Left lung (tissue), 10 donors: ENCODE measurements around the gene RAB22A. TPM values are rescaled to one million over a fixed set of nuclear protein-coding genes. Genes with fewer than 3 reads are reported as not detected.

Experiments used
- ATAC-seq: fragments of 200-7000 bp; cut with Tn5 transposase; one replicate; pipeline ENCODE4 v1.9.1; 2020; ENCODE audit warnings: moderate library complexity
- DNase-seq, 4 donors: peaks; one replicate each; pipeline ENCODE4 v3.0.0-alpha.2; 2013 to 2020
- H3K27ac ChIP-seq, 2 donors: fragments of 200-600 bp; sonication (generic) in 1 of 2; one replicate each; pipeline versions ENCODE4 v1.5.0 to v1.8.0; 2020 to 2021
- H3K27me3 ChIP-seq, 2 donors: fragments of 200-600 bp; sonication (generic) in 1 of 2; one replicate each; pipeline versions ENCODE4 v1.5.0 to v1.8.0; 2020 to 2021
- H3K36me3 ChIP-seq, 2 donors: fragments of 200-600 bp; sonication (generic) in 1 of 2; one replicate each; pipeline versions ENCODE4 v1.5.0 to v1.8.0; 2020 to 2021
- H3K4me1 ChIP-seq, 2 donors: fragments of 200-600 bp; one replicate each; pipeline ENCODE4 v1.8.0; 2021
- H3K4me3 ChIP-seq, 2 donors: fragments of 200-600 bp; sonication (generic) in 1 of 2; one replicate each; pipeline versions ENCODE4 v1.5.0 to v1.8.0; 2020 to 2021; ENCODE audit warnings: mild to moderate bottlenecking in 1 of 2
- H3K9me3 ChIP-seq, 2 donors: fragments of 200-600 bp; sonication (generic) in 1 of 2; one replicate each; pipeline versions ENCODE4 v1.5.0 to v1.8.0; 2020 to 2021
- intact Hi-C, 2 donors: fragments of 100-400 bp; cut with DNase I; formaldehyde crosslinking; loops; one replicate each; pipeline versions ENCODE4 v1.11.2 to v1.14.2; 2022
- polyA plus RNA-seq, 6 donors: library from polyadenylated mRNA; unstranded; fragments of 120-200 nt; gene quantifications; one replicate each; pipeline ENCODE4 v1.2.1, GENCODE V29; 2013; ENCODE audit not compliant: insufficient read length in 6 of 6
- total RNA-seq, 2 donors: library from RNA; stranded (reverse); fragmentation: NEBNext Ultra II Directional; extraction: Animal tissue kit (Norgen Biotek cat#: 25700); gene quantifications; one replicate each; pipeline ENCODE4 v1.2.1, GENCODE V29; 2021
- TF ChIP-seq, protein P1 (sequence below), 2 donors: fragments of 200-600 bp; sonication (generic) in 1 of 2; IDR thresholded peaks; one replicate each; pipeline versions ENCODE4 v1.5.0 to v1.8.0; 2021; ENCODE audit warnings: antibody characterized with exemption in 2 of 2
- donor health status: DM: no; HTN: yes; CAD: no.
- donor health status: DM: no; HTN: no; CAD: no.

RAB22A gene
- total and polyA plus RNA-seq, 8 donors: 17.3 to 26.2 (median 19.3) TPM

DNA sequence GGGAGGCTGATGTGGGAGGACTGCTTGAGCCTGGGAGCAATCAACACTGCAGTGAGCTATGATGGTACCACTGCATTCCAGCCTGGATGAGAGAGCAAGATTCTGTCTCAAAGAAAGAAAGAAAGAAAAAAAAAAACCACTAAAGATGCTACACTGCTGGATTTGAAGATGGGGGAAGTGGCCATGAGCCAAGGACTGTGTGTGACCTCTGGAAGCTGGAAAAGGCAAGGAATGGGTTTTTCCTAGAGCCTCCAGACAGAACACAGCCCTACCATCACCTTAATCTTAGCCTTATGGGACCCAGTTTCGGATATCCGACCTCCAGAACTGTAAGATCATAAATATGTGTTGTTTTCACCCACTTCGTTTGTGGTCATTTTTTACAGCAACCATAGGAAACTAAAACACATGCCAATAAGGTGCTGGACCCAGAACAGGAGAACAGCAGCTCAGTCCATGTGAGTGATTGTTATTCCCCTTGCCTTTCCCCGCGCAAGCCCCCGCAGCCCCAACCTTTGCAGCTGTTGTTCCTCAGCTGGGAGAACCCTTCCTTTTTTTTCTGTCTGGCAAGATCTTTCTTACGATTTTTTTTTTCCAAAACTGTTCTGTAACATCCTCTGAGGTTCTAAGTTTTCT is 68.4 kb downstream of the RAB22A start:
- H3K4me3 ChIP-seq: no peak overlapping the region
- H3K27me3 ChIP-seq: peaks cover 0 to 15% of the 10 kb centered on the region in 2 donors
- ATAC-seq (no peak), DNase-seq (no peak)
- no peaks in the 10 kb centered on the region for H3K9me3 ChIP-seq
- H3K4me1 ChIP-seq: no peaks in the 10 kb centered on the region
- no peaks in the 10 kb centered on the region for H3K36me3 ChIP-seq
- TF ChIP-seq, protein P1, sequence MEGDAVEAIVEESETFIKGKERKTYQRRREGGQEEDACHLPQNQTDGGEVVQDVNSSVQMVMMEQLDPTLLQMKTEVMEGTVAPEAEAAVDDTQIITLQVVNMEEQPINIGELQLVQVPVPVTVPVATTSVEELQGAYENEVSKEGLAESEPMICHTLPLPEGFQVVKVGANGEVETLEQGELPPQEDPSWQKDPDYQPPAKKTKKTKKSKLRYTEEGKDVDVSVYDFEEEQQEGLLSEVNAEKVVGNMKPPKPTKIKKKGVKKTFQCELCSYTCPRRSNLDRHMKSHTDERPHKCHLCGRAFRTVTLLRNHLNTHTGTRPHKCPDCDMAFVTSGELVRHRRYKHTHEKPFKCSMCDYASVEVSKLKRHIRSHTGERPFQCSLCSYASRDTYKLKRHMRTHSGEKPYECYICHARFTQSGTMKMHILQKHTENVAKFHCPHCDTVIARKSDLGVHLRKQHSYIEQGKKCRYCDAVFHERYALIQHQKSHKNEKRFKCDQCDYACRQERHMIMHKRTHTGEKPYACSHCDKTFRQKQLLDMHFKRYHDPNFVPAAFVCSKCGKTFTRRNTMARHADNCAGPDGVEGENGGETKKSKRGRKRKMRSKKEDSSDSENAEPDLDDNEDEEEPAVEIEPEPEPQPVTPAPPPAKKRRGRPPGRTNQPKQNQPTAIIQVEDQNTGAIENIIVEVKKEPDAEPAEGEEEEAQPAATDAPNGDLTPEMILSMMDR (IDR thresholded peaks at IDR 0.05): no peak
- no peak overlapping the region for H3K27ac ChIP-seq
- intact Hi-C loops: no loop called here

DNA sequence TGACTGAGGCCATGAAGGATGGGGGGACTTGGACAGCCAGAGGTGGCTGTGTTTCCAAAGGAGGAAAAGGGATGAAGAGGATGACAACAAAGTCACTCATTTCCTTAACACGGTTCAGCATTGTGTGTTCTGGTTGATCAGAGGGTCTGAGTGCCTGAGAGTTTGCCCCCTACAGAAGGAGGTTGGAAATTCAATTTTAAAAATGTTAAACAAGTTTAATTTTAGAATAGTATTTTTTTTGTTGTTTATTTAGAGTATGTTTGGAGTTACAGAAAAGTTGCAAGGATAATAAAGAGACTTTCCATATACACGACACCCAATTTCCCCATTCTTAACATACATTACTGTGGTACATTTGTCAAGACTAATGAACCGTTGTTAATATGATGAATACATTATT is 69.2 kb downstream of the RAB22A start:
- TF ChIP-seq, protein P1 (IDR thresholded peaks at IDR 0.05): no peak
- no peaks in the 10 kb centered on the region for H3K4me1 ChIP-seq
- no peak overlapping the region for H3K4me3 ChIP-seq
- H3K36me3 ChIP-seq: no peaks in the 10 kb centered on the region
- H3K27me3 ChIP-seq: peaks cover 0 to 15% of the 10 kb centered on the region in 2 donors
- intact Hi-C loops: no loop called here
- no peak for ATAC-seq
- no peak for DNase-seq
- H3K9me3 ChIP-seq: no peaks in the 10 kb centered on the region
- no peak overlapping the region for H3K27ac ChIP-seq

DNA sequence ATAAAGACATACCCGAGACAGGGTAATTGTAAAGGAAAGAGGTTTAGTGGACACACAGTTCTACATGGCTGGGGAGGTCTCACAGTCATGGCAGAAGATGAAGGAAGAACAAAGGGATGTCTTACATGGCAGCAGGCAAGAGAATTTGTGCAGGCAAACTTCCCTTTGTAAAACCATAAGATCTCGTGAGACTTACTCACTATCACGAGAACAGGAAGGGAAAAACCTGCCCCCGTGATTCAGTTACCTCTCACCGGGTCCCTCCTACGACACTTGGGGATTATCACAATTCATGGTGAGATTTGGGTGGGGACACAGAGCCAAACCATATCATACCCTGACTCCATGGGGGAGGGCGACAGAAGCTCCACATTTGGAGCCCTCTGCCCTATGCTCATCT is 72.1 kb downstream of the RAB22A start:
- no peak overlapping the region for H3K27ac ChIP-seq
- intact Hi-C loops: no loop called here
- TF ChIP-seq, protein P1 (IDR thresholded peaks at IDR 0.05): no peak

DNA sequence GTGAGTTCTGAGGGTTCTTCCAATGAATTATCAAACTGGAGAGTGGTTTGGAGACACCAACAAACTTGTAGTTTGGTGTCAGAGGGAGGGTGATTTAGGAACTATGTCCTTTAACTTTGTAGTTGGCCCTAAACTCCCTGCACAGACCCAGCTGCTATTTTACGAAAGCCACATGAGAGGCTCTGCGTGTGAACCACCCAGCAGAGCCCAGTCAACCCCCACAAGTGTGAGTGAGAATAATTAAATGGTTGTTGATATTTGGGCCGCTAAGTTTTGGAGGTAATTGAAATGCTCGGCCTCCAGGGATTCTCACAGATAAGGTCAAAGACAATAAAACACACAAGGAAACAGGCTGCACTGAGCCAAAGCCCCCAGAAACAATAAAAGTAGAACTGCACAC is 72.6 kb downstream of the RAB22A start:
- Histone ChIP-seq H3K9me3 (no peaks in the 10 kb centered on the region), H3K36me3 (no peaks in the 10 kb centered on the region), H3K27ac (no peak overlapping the region), H3K4me1 (no peaks in the 10 kb centered on the region), H3K27me3 (peaks cover 0 to 6% of the 10 kb centered on the region in 2 donors), H3K4me3 (no peak overlapping the region)
- ATAC-seq (no peak), DNase-seq (no peak)
- TF ChIP-seq, protein P1 (IDR thresholded peaks at IDR 0.05): no peak
- intact Hi-C loops: no loop called here

More for the DNA sequence above, 72.1 kb downstream of the RAB22A start:
- Histone ChIP-seq H3K36me3 (no peaks in the 10 kb centered on the region), H3K27me3 (peaks cover 0 to 11% of the 10 kb centered on the region in 2 donors), H3K4me3 (no peak overlapping the region), H3K4me1 (no peaks in the 10 kb centered on the region), H3K9me3 (no peaks in the 10 kb centered on the region)
- DNase-seq: no peak
- ATAC-seq: no peak

DNA sequence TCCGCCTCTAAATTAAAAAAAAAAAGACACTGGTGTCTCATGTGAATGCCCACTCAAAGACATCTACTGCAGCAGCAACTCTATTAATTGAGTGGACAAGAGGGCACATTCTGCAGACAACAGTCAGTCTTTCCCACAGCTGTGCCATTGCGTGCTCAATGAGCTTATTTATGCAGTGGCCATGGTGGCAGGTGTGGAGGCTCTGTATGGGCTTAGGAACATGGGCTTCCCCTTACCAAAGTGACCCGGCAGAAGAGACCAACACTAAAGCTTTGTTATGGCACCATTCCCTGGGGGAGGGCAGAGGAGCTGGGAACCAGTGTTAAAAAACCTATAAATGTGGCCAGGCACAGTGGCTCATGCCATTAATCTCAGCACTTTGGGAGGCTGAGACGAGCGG is 75.3 kb downstream of the RAB22A start:
- intact Hi-C loops: no loop called here

More for the DNA sequence above, 75.3 kb downstream of the RAB22A start:
- Histone ChIP-seq H3K36me3 (no peaks in the 10 kb centered on the region), H3K4me3 (no peak overlapping the region), H3K4me1 (peaks cover under 1 to 3% of the 10 kb centered on the region in 2 donors), H3K27me3 (no peaks in the 10 kb centered on the region), H3K9me3 (no peaks in the 10 kb centered on the region), H3K27ac (no peak overlapping the region)
- DNase-seq: no peak
- ATAC-seq: no peak
- TF ChIP-seq, protein P1 (IDR thresholded peaks at IDR 0.05): no peak
